Activated T-helper 1 cell treated with anti-CD3 and anti-CD28 coated beads, Interleukin-12 subunit alpha, Interleukin-12 subunit beta, Interleukin-2, Interleukin-4 antibody, amounts not matched to agents 30 ng/mL and 10 ng/mL and 1 ng/mL, durations not matched to agents 14 hours and 24 hours and 36 hours (primary cell): ENCODE data around the gene RYR3. TPM values are rescaled to one million over a fixed set of nuclear protein-coding genes. Genes with fewer than 3 reads are reported as not detected.

Experiments used
- DNase-seq: peaks from one replicate; pipeline ENCODE4 v3.0.0; 2021; ENCODE audit warnings: low spot score
- H3K27ac Mint-ChIP-seq: one replicate; pipeline ENCODE4 v1.8.0; 2021; ENCODE audit warnings: mild to moderate bottlenecking, mixed read lengths
- H3K27me3 Mint-ChIP-seq: one replicate; pipeline ENCODE4 v1.8.0; 2022; ENCODE audit warnings: mild to moderate bottlenecking, moderate library complexity, mixed read lengths; ENCODE audit not compliant: insufficient read depth
- H3K36me3 Mint-ChIP-seq: one replicate; pipeline ENCODE4 v1.8.0; 2021; ENCODE audit warnings: low read depth, mixed read lengths
- H3K4me1 Mint-ChIP-seq: one replicate; pipeline ENCODE4 v1.8.0; 2021; ENCODE audit warnings: low read depth, mixed read lengths
- H3K4me3 Mint-ChIP-seq: one replicate; pipeline ENCODE4 v1.8.0; 2021; ENCODE audit warnings: mild to moderate bottlenecking, moderate library complexity, mixed read lengths
- H3K9me3 Mint-ChIP-seq: one replicate; pipeline ENCODE4 v1.8.0; 2021; ENCODE audit warnings: mixed read lengths
- intact Hi-C: fragments of 100-400 bp; cut with micrococcal nuclease; formaldehyde crosslinking; loops from one replicate; pipeline ENCODE4 v1.15.1; 2024
- total RNA-seq: library from RNA; stranded (reverse); gene quantifications from 2 replicates; pipeline ENCODE4 v1.2.3, GENCODE V29; 2022

The RYR3 gene
- total RNA-seq, 1 donor from 2014 or later, result not detected

DNA sequence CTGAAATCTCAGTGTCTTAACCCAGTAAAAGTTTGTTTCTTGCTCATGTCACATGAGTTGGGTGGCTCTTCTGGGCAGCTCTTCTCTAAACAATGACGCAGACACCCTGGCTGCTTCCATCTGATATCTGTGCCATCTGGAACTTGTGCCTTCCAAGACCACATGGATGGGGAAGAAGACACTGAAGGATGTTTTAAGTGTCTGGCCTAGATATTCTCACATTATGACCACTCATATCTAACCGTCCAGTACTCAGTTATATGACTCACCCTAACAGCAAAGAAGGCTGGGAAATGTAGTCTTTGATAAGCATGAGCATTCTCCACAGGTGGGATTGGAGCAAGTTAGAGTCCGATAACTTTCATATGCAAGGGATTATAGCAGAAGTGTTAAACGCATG is 66.4 kb downstream of the RYR3 start:
- no peaks in the 10 kb centered on the region for H3K27me3 Mint-ChIP-seq
- H3K9me3 Mint-ChIP-seq, result no peaks in the 10 kb centered on the region
- no peak overlapping the region for H3K4me3 Mint-ChIP-seq
- no peaks in the 10 kb centered on the region for H3K4me1 Mint-ChIP-seq
- intact Hi-C loops, result no loop called here
- H3K36me3 Mint-ChIP-seq, result no peaks in the 10 kb centered on the region
- no peak for DNase-seq
- H3K27ac Mint-ChIP-seq, result no peak overlapping the region

DNA sequence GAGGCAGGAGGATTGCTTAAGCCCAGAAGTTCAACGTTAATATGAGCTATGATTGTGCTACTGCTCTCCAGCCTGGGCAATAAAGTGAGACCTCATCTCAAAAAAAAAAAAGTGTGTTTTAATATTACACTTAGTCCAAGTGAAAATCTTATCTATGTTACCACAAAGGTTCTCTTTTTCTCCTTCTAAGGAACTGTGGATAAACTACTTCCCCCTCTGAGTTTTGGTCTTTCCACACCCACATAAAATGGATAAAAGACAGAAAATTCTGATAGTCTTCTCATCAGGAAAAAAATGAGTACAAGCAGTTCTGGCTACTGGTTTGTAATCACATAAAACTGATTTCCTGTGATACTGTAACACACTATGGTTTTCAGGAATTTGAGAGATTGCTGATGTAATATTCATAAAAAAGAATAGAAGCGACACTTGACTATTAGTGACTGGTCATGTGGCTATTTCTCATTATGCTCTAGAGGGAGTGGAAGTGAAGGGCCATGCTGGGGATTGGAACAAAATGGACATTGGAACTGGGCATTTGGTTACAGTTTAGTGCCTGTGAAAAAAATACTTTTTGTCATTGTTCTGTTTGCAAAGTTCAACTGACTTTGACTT is 68.2 kb downstream of the RYR3 start:
- Mint-ChIP-seq H3K27me3 (no peaks in the 10 kb centered on the region), H3K9me3 (no peaks in the 10 kb centered on the region)

DNA sequence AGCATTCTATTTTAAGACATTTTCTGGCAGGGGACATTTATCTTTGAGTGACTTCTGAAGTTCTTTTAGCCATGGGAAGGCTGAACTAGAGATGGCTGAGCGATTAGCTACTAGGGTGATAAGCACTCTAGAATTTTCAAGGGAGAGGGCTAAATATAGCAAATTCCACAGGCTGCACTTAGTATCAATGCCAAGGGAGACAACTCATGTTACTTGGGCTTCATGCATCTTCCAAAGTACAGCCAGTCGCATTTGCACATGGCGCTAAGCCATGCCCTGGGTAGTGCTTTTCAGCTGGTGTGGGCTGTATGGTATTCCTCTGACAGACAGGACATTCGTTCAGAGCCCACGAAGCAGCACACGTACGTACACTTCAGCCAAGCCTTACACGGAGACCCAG is 69.6 kb downstream of the RYR3 start:
- no peak overlapping the region for H3K4me3 Mint-ChIP-seq
- H3K27ac Mint-ChIP-seq, result no peak overlapping the region
- no peaks in the 10 kb centered on the region for H3K27me3 Mint-ChIP-seq
- H3K4me1 Mint-ChIP-seq, result no peaks in the 10 kb centered on the region
- no peak for DNase-seq
- intact Hi-C loops, result no loop called here
- no peaks in the 10 kb centered on the region for H3K36me3 Mint-ChIP-seq
- no peaks in the 10 kb centered on the region for H3K9me3 Mint-ChIP-seq

More for the DNA sequence above, 68.2 kb downstream of the RYR3 start:
- no peak overlapping the region for H3K4me3 Mint-ChIP-seq
- no peak for DNase-seq
- H3K4me1 Mint-ChIP-seq, result no peaks in the 10 kb centered on the region
- intact Hi-C loops, result no loop called here
- no peak overlapping the region for H3K27ac Mint-ChIP-seq
- no peaks in the 10 kb centered on the region for H3K36me3 Mint-ChIP-seq

DNA sequence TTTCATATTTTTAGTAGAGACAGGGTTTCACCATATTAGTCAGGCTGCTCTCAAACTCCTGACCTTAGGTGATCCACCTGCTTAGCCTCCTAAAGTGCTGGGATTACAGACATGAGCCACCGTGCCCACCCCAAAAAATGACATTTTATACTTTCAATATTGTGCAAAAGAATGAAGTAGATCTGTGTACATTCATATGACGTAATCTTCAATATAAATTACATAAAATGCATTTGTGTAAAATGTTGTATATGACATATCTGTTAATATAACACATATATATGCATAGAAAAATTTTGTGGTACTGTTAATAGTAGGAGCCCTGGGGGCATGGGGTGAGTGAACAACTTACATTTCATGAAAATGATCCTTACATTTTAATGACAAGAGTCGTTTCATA is 71.7 kb downstream of the RYR3 start:
- Mint-ChIP-seq H3K27me3 (no peaks in the 10 kb centered on the region), H3K9me3 (no peaks in the 10 kb centered on the region), H3K27ac (no peak overlapping the region), H3K4me3 (no peak overlapping the region), H3K4me1 (no peaks in the 10 kb centered on the region), H3K36me3 (no peaks in the 10 kb centered on the region)
- DNase-seq, result no peak
- intact Hi-C loops, result no loop called here

DNA sequence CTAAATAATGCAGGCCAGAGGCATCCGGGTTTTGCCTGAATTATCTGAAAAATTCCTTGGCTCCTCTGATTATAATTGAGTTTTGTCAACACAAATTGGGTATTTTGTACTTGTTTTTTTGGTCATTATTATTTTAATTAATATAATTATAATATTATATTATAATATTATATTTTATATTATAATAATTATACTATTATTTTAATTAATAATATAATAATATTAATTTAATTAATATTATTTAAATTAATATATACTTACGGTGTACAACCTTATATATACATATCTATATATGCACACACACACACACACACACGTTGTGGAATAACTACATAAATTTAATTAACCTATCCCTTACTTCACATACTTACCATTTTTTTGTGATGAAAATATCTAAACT is 73.5 kb downstream of the RYR3 start:
- Mint-ChIP-seq H3K27me3 (peaks cover 2% of the 10 kb centered on the region), H3K4me3 (no peak overlapping the region), H3K27ac (no peak overlapping the region), H3K9me3 (no peaks in the 10 kb centered on the region), H3K36me3 (no peaks in the 10 kb centered on the region), H3K4me1 (no peaks in the 10 kb centered on the region)
- intact Hi-C loops, result no loop called here
- DNase-seq, result no peak

DNA sequence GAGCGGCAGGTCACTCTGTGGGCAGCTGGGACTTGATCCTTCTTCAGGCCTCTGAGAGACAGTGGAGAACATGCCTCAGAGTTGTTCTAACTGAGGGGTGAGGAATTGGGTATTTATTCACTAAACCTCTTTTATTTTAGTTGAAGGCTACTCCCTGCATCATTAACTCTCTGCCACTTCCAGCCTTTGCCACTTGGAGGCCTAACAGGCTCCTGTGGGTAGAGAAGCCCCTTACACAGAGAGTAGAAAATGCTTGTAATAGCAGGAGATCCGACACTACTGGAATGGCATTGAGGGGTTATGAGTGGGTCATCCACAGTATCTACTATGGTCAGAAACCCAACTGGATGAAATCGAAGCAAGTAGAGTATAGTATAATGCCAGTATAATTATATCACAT is 81.7 kb downstream of the RYR3 start:
- no peak overlapping the region for H3K4me3 Mint-ChIP-seq
- no peak overlapping the region for H3K27ac Mint-ChIP-seq
- no peak for DNase-seq
- peaks cover 2% of the 10 kb centered on the region for H3K27me3 Mint-ChIP-seq
- H3K9me3 Mint-ChIP-seq, result no peaks in the 10 kb centered on the region
- H3K36me3 Mint-ChIP-seq, result no peaks in the 10 kb centered on the region
- H3K4me1 Mint-ChIP-seq, result no peaks in the 10 kb centered on the region
- intact Hi-C loops, result no loop called here

DNA sequence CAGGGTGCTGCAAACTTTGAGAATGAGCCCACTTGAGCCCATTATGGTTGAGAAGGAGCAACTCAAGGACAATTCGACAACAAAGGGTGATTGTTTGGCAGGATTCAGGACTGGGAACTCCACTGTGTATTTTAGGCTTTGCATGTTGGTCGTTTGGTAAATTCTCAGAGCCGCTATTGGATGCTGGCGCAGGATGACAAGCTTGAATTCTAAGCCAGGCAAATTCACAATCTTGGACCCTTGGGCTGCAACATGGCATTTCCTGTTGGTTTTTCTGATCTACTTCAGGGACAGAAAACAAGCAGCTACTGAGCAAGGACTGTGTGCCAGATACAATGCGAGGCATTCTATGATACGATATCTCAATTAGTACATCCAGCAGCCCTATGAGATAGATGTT is 82.8 kb downstream of the RYR3 start:
- no peaks in the 10 kb centered on the region for H3K9me3 Mint-ChIP-seq

DNA sequence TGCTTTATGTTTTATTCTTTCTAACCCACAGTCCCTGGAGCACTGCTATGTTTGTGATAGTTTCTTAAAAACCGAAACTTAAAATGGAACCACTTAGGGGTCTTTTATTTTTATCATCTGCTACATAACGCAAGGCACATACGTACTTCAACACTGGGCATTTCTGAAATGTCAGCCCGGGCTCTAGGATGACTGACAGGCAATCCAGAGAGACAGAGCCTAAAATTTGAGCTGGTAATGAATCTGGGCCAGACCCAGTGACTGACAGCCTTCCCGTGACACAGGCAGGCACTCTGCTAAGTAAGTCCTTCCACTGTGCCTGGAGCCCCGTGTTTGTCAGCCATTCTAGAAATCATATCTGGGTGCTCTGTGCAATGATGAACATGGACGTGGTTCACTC is 84.6 kb downstream of the RYR3 start:
- Mint-ChIP-seq H3K27me3 (no peaks in the 10 kb centered on the region), H3K27ac (no peak overlapping the region), H3K4me3 (no peak overlapping the region), H3K4me1 (no peaks in the 10 kb centered on the region), H3K9me3 (no peaks in the 10 kb centered on the region), H3K36me3 (no peaks in the 10 kb centered on the region)
- intact Hi-C loops, result no loop called here
- no peak for DNase-seq

More for the DNA sequence above, 82.8 kb downstream of the RYR3 start:
- Mint-ChIP-seq H3K27me3 (no peaks in the 10 kb centered on the region), H3K4me3 (no peak overlapping the region), H3K4me1 (no peaks in the 10 kb centered on the region), H3K36me3 (no peaks in the 10 kb centered on the region), H3K27ac (no peak overlapping the region)
- DNase-seq, result no peak
- intact Hi-C loops, result no loop called here

DNA sequence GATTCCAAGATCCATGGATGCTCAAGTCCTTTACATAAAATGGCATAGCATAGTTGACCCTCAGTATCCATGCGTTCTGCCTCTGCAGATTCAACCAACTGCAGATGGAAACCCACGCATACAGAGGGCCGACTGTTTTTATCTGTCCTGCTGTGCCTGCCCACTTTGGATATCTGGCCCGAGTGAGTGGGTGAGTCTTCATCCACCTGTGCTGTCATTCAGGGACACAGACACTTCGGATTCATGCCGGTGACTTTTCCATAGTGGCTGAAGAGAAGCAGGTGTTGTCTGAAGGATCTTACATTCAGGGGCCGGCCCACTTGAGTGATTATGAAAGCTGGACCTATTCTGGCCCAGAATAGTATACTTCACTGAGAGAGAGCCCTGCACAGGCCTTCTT is 85.1 kb downstream of the RYR3 start:
- intact Hi-C loops, result no loop called here
- DNase-seq, result no peak
- Mint-ChIP-seq H3K36me3 (no peaks in the 10 kb centered on the region), H3K4me3 (no peak overlapping the region), H3K27me3 (no peaks in the 10 kb centered on the region), H3K9me3 (no peaks in the 10 kb centered on the region), H3K27ac (no peak overlapping the region), H3K4me1 (no peaks in the 10 kb centered on the region)

DNA sequence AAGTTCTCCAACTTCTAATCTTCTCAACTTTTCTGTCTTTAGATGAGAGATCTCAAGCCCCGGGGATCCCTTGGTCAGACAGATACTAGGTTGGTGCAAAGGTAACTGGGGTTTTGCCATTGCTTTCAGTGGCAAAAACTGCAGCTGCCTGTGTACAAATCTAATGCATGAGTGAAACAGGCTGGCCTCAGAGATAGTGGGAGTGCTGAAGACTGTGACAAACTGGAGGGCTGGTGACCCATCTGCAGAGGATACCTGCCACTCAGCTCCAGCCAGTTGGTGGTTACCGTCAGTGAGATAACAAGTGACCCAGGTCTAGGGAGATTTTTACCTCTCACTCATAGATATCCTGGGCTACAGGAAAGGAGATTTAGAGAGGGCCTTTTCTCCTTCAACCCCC is 85.7 kb downstream of the RYR3 start:
- H3K4me1 Mint-ChIP-seq, result no peaks in the 10 kb centered on the region
- H3K4me3 Mint-ChIP-seq, result no peak overlapping the region
- DNase-seq, result no peak
- no peaks in the 10 kb centered on the region for H3K9me3 Mint-ChIP-seq
- H3K27ac Mint-ChIP-seq, result no peak overlapping the region
- H3K36me3 Mint-ChIP-seq, result no peaks in the 10 kb centered on the region
- intact Hi-C loops, result no loop called here
- H3K27me3 Mint-ChIP-seq, result no peaks in the 10 kb centered on the region

DNA sequence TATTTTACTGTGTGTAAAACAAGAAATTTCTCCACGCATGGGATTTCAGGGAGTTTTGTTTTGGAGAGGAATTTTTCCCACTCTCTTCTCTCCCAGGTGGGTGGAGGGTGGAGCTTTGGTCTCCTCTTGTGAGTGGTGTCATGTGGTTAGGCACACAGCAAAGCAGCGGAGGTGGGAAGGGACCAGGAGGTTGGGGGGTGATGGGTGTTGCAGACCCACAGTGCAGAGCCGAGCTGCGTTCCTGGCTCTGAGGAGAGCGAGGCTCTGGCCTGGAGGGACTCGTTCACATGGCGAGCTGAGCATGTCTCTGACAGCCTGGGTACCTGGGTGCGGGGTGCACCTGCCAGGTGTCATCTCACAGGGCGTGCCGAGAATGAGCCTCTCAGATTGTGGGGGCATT is 87.8 kb downstream of the RYR3 start:
- Mint-ChIP-seq H3K27me3 (no peaks in the 10 kb centered on the region), H3K27ac (no peak overlapping the region), H3K36me3 (no peaks in the 10 kb centered on the region), H3K4me1 (no peaks in the 10 kb centered on the region), H3K4me3 (no peak overlapping the region), H3K9me3 (no peaks in the 10 kb centered on the region)
- no peak for DNase-seq
- intact Hi-C loops, result no loop called here

DNA sequence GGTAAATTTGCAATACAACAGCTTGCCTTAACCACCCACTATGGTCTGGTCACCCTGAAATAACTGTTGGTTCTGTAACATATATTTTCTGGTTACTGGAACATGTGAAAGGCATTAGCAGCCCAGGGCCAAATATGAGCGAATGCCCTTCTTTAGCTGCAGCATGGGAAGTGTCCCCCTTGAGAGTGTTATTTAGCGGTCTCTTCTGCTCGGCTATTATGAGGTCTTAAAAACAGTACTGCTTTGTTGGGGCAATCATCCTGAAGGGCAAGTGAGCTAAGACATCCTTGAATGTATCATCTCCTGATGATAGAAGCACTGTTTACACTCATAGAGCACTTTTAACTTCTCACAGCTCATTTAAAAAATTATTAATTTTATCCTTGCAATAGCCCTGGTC is 90.2 kb downstream of the RYR3 start:
- no peaks in the 10 kb centered on the region for H3K4me1 Mint-ChIP-seq
- H3K4me3 Mint-ChIP-seq, result no peak overlapping the region
- H3K36me3 Mint-ChIP-seq, result no peaks in the 10 kb centered on the region
- intact Hi-C loops, result no loop called here
- H3K27me3 Mint-ChIP-seq, result no peaks in the 10 kb centered on the region
- no peak for DNase-seq
- no peaks in the 10 kb centered on the region for H3K9me3 Mint-ChIP-seq
- no peak overlapping the region for H3K27ac Mint-ChIP-seq

DNA sequence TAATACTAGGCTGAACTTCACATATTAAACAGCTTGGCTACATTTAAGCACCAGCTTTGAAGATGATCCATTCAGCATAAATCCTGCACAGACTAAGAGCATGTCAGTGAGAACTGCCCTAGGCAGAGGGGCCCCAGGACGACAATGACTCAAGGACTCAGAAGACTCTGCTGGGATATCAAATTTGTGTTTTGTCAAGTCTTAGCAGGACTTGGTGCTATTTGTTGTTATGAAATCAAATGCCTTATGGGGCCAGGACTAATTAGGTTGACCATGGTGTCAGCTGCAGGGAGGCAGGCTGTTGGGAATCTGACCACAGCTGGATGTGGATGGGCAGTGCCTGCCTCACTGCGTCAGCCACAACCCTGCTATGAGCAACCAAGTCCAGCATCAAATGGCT is 91.8 kb downstream of the RYR3 start:
- Mint-ChIP-seq H3K9me3 (no peaks in the 10 kb centered on the region), H3K27me3 (no peaks in the 10 kb centered on the region), H3K4me1 (no peaks in the 10 kb centered on the region), H3K4me3 (no peak overlapping the region), H3K36me3 (no peaks in the 10 kb centered on the region), H3K27ac (no peak overlapping the region)
- no peak for DNase-seq
- intact Hi-C loops, result no loop called here

DNA sequence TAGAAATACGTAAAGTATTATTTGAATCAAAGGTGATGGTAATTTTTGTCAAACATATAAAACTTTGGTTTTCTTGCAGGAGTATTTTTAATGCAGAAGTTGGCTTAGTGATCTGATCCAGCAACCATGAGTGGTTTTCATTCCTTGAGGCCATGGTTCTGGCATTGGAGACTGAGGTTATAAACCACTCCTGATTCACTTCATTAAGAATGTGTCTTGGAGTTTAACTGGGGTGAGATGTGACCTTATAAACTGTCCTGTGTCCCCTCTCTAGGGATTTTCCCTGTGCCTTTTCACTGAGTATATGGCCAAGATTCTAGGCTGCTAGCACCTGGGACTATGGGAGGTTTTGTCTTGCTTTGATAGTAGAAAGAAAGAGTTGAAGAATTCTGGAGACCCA is 94.3 kb downstream of the RYR3 start:
- Mint-ChIP-seq H3K27me3 (no peaks in the 10 kb centered on the region), H3K27ac (no peak overlapping the region), H3K36me3 (no peaks in the 10 kb centered on the region), H3K4me3 (no peak overlapping the region), H3K9me3 (no peaks in the 10 kb centered on the region), H3K4me1 (no peaks in the 10 kb centered on the region)
- intact Hi-C loops, result no loop called here
- no peak for DNase-seq
